Liver (tissue), 9 donors: Measurements from ENCODE around the gene LHFPL6. TPM values are rescaled to one million over a fixed set of nuclear protein-coding genes. Genes with fewer than 3 reads are reported as not detected.

Source experiments
- DNase-seq: peaks from one replicate; pipeline ENCODE4 v3.0.0-alpha.2; 2017; ENCODE audit warnings: low spot score
- H3K27ac ChIP-seq, 2 donors: one replicate each; pipeline ENCODE4 v1.7.0; 2013; ENCODE audit warnings: inconsistent platforms in 2 of 2, low read length in 2 of 2, control low read depth in 1 of 2, low read depth in 1 of 2, mild to moderate bottlenecking in 1 of 2
- H3K27me3 ChIP-seq, 4 donors: one replicate each; pipeline versions ENCODE4 v1.6.1 to v1.7.0; 2013; ENCODE audit warnings: low read length in 3 of 4, inconsistent platforms in 1 of 4, mild to moderate bottlenecking in 1 of 4, moderate library complexity in 1 of 4; ENCODE audit not compliant: control insufficient read depth in 4 of 4, insufficient read depth in 4 of 4
- H3K36me3 ChIP-seq, 4 donors: one replicate each; pipeline versions ENCODE4 v1.6.1 to v1.7.0; 2013; ENCODE audit warnings: low read length in 3 of 4, mild to moderate bottlenecking in 3 of 4, low read depth in 1 of 4, moderate library complexity in 1 of 4; ENCODE audit not compliant: control insufficient read depth in 4 of 4, insufficient read depth in 3 of 4
- H3K4me1 ChIP-seq, 4 donors: one replicate each; pipeline versions ENCODE4 v1.6.1 to v1.7.0; 2013; ENCODE audit warnings: low read length in 3 of 4, mild to moderate bottlenecking in 3 of 4, moderate library complexity in 1 of 4; ENCODE audit not compliant: control insufficient read depth in 4 of 4, insufficient read depth in 4 of 4
- H3K4me3 ChIP-seq, 3 donors: one replicate each; pipeline versions ENCODE4 v1.6.1 to v1.7.0; 2013; ENCODE audit warnings: low read length in 3 of 3, control low read depth in 1 of 3, low read depth in 1 of 3, mild to moderate bottlenecking in 1 of 3
- H3K9ac ChIP-seq, 2 donors: one replicate each; pipeline ENCODE4 v1.7.0; 2013; ENCODE audit warnings: low read length in 2 of 2, mild to moderate bottlenecking in 2 of 2, moderate library complexity in 2 of 2, control low read depth in 1 of 2, low read depth in 1 of 2
- H3K9me3 ChIP-seq, 4 donors: one replicate each; pipeline versions ENCODE4 v1.6.1 to v1.7.0; 2013; ENCODE audit warnings: low read length in 3 of 4; ENCODE audit not compliant: control insufficient read depth in 4 of 4
- EGR1 ChIP-seq, 2 donors: IDR thresholded peaks; 2 replicates each; pipeline ENCODE4 v1.6.1; 2016 to 2018; ENCODE audit warnings: antibody characterized with exemption in 2 of 2, low read depth in 2 of 2
- FOXA1 ChIP-seq: IDR thresholded peaks from 2 replicates; pipeline ENCODE4 v1.6.1; 2016; ENCODE audit warnings: antibody characterized with exemption
- FOXA2 ChIP-seq: IDR thresholded peaks from 2 replicates; pipeline ENCODE4 v1.6.1; 2016; ENCODE audit warnings: antibody characterized with exemption
- GABPA ChIP-seq, 2 donors: IDR thresholded peaks in 1 of 2; conservative IDR thresholded peaks in 1 of 2; 2 replicates each; pipeline ENCODE4 v1.6.1; 2016; ENCODE audit warnings: antibody characterized with exemption in 2 of 2, mild to moderate bottlenecking in 1 of 2, moderate library complexity in 1 of 2
- JUND ChIP-seq, 2 donors: IDR thresholded peaks; 2 replicates each; pipeline ENCODE4 v1.6.1; 2016; ENCODE audit warnings: antibody characterized with exemption in 2 of 2
- NR2F2 ChIP-seq: IDR thresholded peaks from 2 replicates; pipeline ENCODE4 v1.6.1; 2016; ENCODE audit warnings: antibody characterized with exemption
- RAD21 ChIP-seq, 2 donors: IDR thresholded peaks; 2 replicates each; pipeline ENCODE4 v1.6.1; 2016; ENCODE audit warnings: antibody characterized with exemption in 2 of 2, mild to moderate bottlenecking in 2 of 2
- RXRA ChIP-seq, 2 donors: IDR thresholded peaks; 2 replicates each; pipeline ENCODE4 v1.6.1; 2017 to 2018; ENCODE audit warnings: antibody characterized with exemption in 2 of 2, mild to moderate bottlenecking in 1 of 2
- SP1 ChIP-seq: IDR thresholded peaks from 2 replicates; pipeline ENCODE4 v1.6.1; 2018; ENCODE audit warnings: antibody characterized with exemption, mild to moderate bottlenecking
- TAF1 ChIP-seq: conservative IDR thresholded peaks from 2 replicates; pipeline ENCODE4 v1.6.1; 2016; ENCODE audit warnings: antibody characterized with exemption, mild to moderate bottlenecking
- YY1 ChIP-seq: IDR thresholded peaks from 2 replicates; pipeline ENCODE4 v1.6.1; 2016; ENCODE audit warnings: antibody characterized with exemption, mild to moderate bottlenecking
- ZBTB33 ChIP-seq: IDR thresholded peaks from 2 replicates; pipeline ENCODE4 v1.6.1; 2016; ENCODE audit warnings: antibody characterized with exemption
- WGBS: extraction: QIAGEN DNeasy Blood & Tissue Kit; methylation state at CpG from one replicate; pipeline ENCODE4 v1.1.7; 2013; 5-methylcytosine and 5-hydroxymethylcytosine counted together
- polyA plus RNA-seq, 2 donors: library from polyadenylated mRNA; stranded (reverse) in 1 of 2; unstranded in 1 of 2; fragments of 200-250 nt in 1 of 2; fragments of >200 nt in 1 of 2; fragmentation: Nextera tagmentation in 1 of 2; extraction: Ambion mirVana in 1 of 2; gene quantifications; one replicate each; pipeline versions ENCODE4 v1.2.1 to v1.2.3, GENCODE V29; 2013 to 2015
- total RNA-seq, 2 donors: library from RNA; depleted of rRNA; stranded (reverse); fragments of >200 nt; gene quantifications; one replicate each; pipeline ENCODE4 v1.2.3, GENCODE V29; 2014
- TF ChIP-seq, protein P1 (sequence below): IDR thresholded peaks from 2 replicates; pipeline ENCODE4 v1.6.1; 2016; ENCODE audit warnings: antibody characterized with exemption, mild to moderate bottlenecking
- donor health status: healthy.
- donor health status: healthy.
- donor health status: healthy.
- donor health status: healthy.
- donor health status: healthy.

Gene LHFPL6
- total and polyA plus RNA-seq, 4 donors = 2.6 to 8.3 (median 5.5) TPM

DNA sequence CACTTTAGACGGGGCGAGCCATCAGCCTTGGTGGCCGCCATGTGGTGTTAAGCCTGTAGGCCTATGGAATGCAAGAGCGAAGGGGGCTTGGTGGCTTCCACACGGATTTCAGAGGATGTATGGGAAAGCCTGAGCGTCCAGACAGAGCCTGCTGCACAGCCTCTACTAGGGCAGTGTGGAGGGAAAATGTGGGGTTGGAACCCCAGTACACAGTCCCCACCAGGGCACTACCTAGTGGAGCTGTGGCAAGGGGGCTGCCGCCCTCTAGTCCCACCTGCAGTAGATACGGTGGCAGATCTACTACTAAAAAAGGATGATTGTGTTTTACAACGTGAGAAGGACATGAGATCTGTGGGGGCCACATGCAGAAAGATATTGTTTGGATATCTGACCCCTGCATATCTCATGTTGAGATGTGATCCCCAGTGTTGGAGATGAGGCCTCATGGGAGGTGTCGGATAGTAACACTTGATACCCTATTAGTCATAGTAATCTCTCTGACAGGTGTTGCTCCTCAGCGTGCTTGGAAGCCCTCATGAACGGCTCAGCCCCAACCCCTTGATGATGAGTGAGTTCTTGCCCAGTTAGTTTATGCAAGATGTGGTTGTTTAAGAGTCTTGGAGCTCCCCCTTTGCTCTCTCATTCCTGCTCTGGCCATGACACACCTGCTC, 45.6 kb downstream of the LHFPL6 start:
- TF ChIP-seq EGR1 (IDR thresholded peaks at IDR 0.05; ENCODE audit: low read depth in 2 of 2) = no peak
- no peak for TF ChIP-seq FOXA2
- TF ChIP-seq TAF1 = no peak
- TF ChIP-seq YY1 = no peak
- TF ChIP-seq RAD21 (IDR thresholded peaks at IDR 0.05) = no peak
- TF ChIP-seq NR2F2 = no peak
- no peak overlapping the region for H3K27ac ChIP-seq
- 87% methylated on average over 12 of the region's 12 CpGs for WGBS

GRCh38 chr13:39556866-39557265, 46.1 kb downstream of the LHFPL6 start:
- TF ChIP-seq RAD21 (IDR thresholded peaks at IDR 0.05) (no peak), FOXA1 (no peak), GABPA (IDR thresholded peaks at IDR 0.05 in 1 of 2, conservative IDR thresholded peaks at IDR 0.05 in 1 of 2) (no peak), SP1 (no peak), ZBTB33 (no peak), JUND (IDR thresholded peaks at IDR 0.05) (no peak), NR2F2 (no peak), TAF1 (no peak), EGR1 (IDR thresholded peaks at IDR 0.05; ENCODE audit: low read depth in 2 of 2) (no peak), RXRA (IDR thresholded peaks at IDR 0.05) (no peak), YY1 (no peak)
- TF ChIP-seq, protein P1, sequence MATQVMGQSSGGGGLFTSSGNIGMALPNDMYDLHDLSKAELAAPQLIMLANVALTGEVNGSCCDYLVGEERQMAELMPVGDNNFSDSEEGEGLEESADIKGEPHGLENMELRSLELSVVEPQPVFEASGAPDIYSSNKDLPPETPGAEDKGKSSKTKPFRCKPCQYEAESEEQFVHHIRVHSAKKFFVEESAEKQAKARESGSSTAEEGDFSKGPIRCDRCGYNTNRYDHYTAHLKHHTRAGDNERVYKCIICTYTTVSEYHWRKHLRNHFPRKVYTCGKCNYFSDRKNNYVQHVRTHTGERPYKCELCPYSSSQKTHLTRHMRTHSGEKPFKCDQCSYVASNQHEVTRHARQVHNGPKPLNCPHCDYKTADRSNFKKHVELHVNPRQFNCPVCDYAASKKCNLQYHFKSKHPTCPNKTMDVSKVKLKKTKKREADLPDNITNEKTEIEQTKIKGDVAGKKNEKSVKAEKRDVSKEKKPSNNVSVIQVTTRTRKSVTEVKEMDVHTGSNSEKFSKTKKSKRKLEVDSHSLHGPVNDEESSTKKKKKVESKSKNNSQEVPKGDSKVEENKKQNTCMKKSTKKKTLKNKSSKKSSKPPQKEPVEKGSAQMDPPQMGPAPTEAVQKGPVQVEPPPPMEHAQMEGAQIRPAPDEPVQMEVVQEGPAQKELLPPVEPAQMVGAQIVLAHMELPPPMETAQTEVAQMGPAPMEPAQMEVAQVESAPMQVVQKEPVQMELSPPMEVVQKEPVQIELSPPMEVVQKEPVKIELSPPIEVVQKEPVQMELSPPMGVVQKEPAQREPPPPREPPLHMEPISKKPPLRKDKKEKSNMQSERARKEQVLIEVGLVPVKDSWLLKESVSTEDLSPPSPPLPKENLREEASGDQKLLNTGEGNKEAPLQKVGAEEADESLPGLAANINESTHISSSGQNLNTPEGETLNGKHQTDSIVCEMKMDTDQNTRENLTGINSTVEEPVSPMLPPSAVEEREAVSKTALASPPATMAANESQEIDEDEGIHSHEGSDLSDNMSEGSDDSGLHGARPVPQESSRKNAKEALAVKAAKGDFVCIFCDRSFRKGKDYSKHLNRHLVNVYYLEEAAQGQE = no peak
- WGBS = 57% methylated on average over 1 of the region's 1 CpG
- H3K9me3 ChIP-seq = no peaks in the 10 kb centered on the region

More for the DNA sequence above, 45.6 kb downstream of the LHFPL6 start:
- DNase-seq = no peak
- Histone ChIP-seq H3K36me3 (no peaks in the 10 kb centered on the region), H3K9me3 (no peaks in the 10 kb centered on the region), H3K4me3 (no peak overlapping the region), H3K9ac (no peak overlapping the region), H3K4me1 (no peaks in the 10 kb centered on the region), H3K27me3 (peaks cover 0 to 2% (median 0%) of the 10 kb centered on the region in 4 donors)

More at GRCh38 chr13:39556866-39557265, 46.1 kb downstream of the LHFPL6 start:
- Histone ChIP-seq H3K27ac (no peak overlapping the region), H3K36me3 (no peaks in the 10 kb centered on the region), H3K4me3 (no peak overlapping the region), H3K9ac (no peak overlapping the region), H3K4me1 (no peaks in the 10 kb centered on the region), H3K27me3 (peaks cover 0 to 2% (median 0%) of the 10 kb centered on the region in 4 donors)
- DNase-seq = no peak
